ENCODE data around the gene RGP1.

DNA sequence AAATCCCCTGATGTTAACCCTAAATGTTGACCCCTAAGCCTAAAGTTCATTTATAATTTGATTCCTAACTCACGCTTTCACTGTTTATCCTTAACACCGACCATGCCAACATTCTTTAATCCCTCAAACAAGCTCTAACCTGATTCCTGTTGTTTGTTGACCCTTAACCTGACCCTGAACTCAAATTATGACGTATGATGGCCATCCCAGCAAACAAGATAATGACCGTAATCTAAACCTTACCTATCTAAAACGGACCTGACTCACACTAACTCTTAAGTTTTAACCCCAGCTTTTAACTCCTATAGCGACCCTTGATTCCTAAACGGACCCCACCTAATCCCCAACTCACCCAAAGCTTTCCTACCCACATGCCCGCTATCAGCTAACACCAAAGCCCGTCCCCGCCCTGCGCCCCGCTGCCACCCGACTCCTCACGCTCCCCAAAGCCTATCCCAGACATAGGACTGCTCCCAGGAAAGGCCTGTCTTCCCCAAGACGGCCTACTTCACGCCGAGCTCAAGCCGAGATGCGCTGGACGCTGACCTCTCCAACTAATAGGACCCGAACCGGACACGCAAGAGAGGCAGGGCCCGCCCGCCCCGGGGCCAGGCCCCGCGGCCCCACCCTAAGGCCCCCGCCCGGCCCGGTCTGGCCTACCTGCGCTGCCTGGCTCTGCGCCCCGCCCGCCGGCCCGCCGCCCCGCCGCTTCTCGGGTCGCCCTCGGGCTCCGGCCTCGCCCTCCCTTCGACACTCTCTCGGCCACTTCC lies 17.5 kb upstream of the RGP1 start:
- TF ChIP-seq, protein P1, sequence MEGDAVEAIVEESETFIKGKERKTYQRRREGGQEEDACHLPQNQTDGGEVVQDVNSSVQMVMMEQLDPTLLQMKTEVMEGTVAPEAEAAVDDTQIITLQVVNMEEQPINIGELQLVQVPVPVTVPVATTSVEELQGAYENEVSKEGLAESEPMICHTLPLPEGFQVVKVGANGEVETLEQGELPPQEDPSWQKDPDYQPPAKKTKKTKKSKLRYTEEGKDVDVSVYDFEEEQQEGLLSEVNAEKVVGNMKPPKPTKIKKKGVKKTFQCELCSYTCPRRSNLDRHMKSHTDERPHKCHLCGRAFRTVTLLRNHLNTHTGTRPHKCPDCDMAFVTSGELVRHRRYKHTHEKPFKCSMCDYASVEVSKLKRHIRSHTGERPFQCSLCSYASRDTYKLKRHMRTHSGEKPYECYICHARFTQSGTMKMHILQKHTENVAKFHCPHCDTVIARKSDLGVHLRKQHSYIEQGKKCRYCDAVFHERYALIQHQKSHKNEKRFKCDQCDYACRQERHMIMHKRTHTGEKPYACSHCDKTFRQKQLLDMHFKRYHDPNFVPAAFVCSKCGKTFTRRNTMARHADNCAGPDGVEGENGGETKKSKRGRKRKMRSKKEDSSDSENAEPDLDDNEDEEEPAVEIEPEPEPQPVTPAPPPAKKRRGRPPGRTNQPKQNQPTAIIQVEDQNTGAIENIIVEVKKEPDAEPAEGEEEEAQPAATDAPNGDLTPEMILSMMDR (IDR thresholded peaks at IDR 0.05) = no peak
- no peak for TF ChIP-seq POLR2A (IDR thresholded peaks at IDR 0.05)

Measured in adrenal gland (tissue), 5 donors.